Measurements from ENCODE around the gene ATP1A4.

- TF ChIP-seq, protein P1, sequence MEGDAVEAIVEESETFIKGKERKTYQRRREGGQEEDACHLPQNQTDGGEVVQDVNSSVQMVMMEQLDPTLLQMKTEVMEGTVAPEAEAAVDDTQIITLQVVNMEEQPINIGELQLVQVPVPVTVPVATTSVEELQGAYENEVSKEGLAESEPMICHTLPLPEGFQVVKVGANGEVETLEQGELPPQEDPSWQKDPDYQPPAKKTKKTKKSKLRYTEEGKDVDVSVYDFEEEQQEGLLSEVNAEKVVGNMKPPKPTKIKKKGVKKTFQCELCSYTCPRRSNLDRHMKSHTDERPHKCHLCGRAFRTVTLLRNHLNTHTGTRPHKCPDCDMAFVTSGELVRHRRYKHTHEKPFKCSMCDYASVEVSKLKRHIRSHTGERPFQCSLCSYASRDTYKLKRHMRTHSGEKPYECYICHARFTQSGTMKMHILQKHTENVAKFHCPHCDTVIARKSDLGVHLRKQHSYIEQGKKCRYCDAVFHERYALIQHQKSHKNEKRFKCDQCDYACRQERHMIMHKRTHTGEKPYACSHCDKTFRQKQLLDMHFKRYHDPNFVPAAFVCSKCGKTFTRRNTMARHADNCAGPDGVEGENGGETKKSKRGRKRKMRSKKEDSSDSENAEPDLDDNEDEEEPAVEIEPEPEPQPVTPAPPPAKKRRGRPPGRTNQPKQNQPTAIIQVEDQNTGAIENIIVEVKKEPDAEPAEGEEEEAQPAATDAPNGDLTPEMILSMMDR (tag by site-specific recombination; IDR thresholded peaks at IDR 0.05) = no peak
- TF ChIP-seq ZNF274 (IDR thresholded peaks at IDR 0.05; ENCODE audit: low read length) = no peak
- TF ChIP-seq ZNF274 (tag by site-specific recombination; IDR thresholded peaks at IDR 0.05; ENCODE audit: borderline replicate concordance) = no peak
- TF ChIP-seq TCF7L2 (IDR thresholded peaks at IDR 0.05; ENCODE audit: borderline replicate concordance, low read depth, low read length) = no peak
- TF ChIP-seq ZNF121 (tag by site-specific recombination; IDR thresholded peaks at IDR 0.05) = no peak
- no peak for TF ChIP-seq ZNF747 (tag by site-specific recombination; IDR thresholded peaks at IDR 0.05)
Measured at GRCh38 chr1:160168609-160169369, 17.4 kb downstream of the ATP1A4 start.
